ENCODE results near the gene SCGB2A2. TPM values are rescaled to one million over a fixed set of nuclear protein-coding genes. Genes with fewer than 3 reads are reported as not detected.

Gene SCGB2A2
- total RNA-seq, 4 donors from 2014 or later: not detected

DNA sequence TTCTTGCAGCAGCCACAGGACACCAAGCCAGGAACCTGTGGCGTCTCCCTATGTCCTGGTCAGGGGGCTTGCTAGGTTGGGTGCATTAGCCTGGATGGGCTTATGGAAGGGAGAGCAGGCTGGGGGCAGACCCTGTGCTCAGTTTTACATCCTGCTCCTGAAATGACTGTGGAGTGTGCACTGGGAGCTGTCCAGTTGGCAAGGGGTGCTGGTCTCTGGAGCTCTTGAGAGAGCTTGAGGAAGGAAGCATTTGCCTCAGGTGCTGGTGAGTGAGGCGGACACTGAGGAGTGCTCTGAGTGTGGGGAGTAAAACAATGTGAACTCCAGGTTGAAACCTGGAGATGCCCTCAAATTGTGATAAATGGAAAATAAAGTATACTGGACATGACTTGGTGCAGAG is 25.5 kb downstream of the SCGB2A2 start:
- TF ChIP-seq, protein P1, sequence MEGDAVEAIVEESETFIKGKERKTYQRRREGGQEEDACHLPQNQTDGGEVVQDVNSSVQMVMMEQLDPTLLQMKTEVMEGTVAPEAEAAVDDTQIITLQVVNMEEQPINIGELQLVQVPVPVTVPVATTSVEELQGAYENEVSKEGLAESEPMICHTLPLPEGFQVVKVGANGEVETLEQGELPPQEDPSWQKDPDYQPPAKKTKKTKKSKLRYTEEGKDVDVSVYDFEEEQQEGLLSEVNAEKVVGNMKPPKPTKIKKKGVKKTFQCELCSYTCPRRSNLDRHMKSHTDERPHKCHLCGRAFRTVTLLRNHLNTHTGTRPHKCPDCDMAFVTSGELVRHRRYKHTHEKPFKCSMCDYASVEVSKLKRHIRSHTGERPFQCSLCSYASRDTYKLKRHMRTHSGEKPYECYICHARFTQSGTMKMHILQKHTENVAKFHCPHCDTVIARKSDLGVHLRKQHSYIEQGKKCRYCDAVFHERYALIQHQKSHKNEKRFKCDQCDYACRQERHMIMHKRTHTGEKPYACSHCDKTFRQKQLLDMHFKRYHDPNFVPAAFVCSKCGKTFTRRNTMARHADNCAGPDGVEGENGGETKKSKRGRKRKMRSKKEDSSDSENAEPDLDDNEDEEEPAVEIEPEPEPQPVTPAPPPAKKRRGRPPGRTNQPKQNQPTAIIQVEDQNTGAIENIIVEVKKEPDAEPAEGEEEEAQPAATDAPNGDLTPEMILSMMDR (IDR thresholded peaks at IDR 0.05; ENCODE audit: low read depth): no peak

DNA sequence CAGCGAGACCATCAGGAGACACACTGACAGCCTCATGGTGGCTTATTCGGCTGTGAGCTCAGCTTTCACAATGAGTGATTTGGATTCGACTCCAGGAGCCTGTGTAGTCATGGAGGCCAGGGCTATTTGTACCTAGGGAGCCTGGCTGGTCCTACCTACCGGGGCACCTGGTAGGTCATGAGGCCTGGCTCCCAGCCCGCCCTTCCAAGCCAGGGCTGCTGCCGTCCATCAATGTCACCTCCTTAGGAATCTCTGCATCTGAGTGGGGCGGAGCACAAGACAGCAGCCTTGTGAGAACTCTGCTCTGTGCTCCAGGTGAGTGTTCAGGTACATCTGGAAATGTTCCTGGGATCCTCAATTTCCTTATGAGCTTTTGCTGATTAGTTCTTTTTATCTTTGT is 29.0 kb downstream of the SCGB2A2 start, which contains the start of gene SCGB1D4:
SCGB1D4 (minus strand) TSS at position 101 of the 400 bp plus-strand sequence; CDS start at position 36, 65 bp downstream.
- TF ChIP-seq, protein P1 (IDR thresholded peaks at IDR 0.05; ENCODE audit: low read depth): no peak

DNA sequence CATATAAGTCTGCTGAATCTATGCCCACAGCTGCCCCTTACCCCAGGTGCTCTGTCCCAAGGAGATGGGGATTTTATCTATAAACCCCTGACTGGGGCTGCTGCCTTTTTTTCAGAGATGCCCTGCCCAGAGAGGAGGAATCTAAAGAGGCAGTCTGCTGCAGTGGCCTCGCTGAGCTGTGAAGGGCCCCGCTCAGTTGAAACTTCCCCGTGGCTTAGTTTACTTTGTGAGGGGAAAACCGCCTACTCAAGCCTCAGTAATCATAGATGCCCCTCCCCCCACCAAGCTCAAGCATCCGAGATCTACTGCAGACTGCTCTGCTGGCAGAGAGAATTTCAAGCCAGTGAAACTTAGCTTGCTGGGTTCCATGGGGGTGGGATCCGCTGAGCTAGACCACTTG is 36.3 kb downstream of the SCGB2A2 start:
- TF ChIP-seq, protein P1 (IDR thresholded peaks at IDR 0.05; ENCODE audit: low read depth): no peak

DNA sequence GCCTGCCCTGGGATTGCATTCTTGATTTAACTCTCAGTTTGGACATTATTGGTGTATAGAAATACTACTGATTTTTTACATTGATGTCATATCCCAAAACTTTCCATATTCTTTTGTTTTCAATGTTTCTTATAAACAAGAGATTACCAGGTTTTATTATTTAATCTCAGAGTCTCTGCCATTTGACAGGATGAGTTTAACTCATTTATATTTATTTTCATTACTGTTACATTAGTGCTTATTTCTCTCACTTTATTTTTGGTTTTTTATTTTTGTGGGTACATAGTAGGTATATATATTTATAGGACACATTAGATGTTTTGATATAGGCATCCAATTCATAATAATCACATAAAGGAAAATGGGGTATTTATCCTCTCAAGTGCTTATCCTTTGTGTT is 38.0 kb downstream of the SCGB2A2 start:
- TF ChIP-seq, protein P1 (IDR thresholded peaks at IDR 0.05; ENCODE audit: low read depth): no peak

DNA sequence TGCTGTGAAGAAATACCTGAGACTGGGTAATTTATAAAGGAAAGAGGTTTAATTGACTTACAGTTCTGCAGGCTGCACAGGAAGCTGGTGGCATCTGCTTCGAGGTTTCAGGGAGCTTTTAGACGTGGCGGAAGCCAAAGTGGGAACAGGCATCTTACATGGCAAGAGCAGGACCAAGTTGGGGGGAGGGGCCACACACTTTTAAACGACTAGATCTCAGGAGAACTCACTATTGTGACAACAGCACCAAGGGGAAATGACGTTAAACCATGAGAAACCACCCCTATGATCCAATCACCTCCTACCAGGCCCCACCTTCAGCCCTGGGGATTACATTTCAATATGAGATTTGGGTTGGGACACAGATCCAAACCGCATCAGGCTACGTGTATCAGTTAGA is 40.0 kb downstream of the SCGB2A2 start:
- TF ChIP-seq, protein P1 (IDR thresholded peaks at IDR 0.05; ENCODE audit: low read depth): no peak

DNA sequence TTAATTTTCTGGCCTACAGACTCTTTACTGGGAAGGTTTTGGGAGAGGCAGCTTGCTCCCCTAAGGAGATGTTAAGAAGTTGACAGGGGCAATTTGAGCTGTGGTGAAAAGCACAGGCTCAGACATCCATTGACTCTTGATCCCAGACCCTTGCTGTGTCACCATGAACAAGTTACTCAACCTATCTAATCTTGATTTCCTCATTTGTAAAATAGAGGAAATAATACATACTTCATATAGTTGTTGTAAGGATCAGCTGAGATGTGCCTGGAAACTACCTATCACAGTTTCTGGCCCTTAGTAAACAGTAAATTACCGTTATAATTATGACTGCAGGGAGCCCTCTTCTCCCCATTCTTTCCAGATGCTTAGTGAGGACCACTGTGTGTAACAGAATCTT is 45.5 kb downstream of the SCGB2A2 start:
- TF ChIP-seq, protein P1 (IDR thresholded peaks at IDR 0.05; ENCODE audit: low read depth): no peak

DNA sequence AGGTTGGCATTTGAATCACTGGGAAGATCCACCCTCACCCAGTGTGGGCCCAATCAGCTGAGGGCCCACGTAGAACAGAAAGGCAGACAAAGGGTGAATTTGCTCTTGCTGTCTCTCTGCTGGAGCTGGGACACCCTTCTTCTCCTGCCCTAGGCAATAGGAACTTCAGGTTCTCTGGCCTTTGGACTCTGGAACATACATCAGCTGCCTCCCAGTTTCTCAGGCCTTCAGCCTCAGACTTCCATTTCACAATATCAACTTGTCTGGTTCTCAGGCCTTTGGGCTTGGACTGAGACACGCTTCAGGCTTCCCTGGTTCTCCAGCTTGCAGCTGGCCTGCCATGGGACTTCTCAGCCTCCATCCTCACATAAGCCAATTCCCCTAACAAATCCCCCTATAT is 52.6 kb downstream of the SCGB2A2 start:
- TF ChIP-seq, protein P1 (IDR thresholded peaks at IDR 0.05; ENCODE audit: low read depth): no peak

Other genes with a start within 250 kb of the SCGB2A2 start
- 10 to 100 TPM in 3 of 4 donors, 1 to 10 TPM in 1; 8.8 to 15.0 (median 12.3) TPM for gene INCENP, start 146.1 kb upstream of the SCGB2A2 start, total RNA-seq
- not detected for gene SCGB1D1, start 79.9 kb upstream of the SCGB2A2 start, total RNA-seq
- gene SCGB2A1, start 61.5 kb upstream of the SCGB2A2 start, total RNA-seq: not detected
- not detected for gene SCGB1D2, start 27.9 kb upstream of the SCGB2A2 start, total RNA-seq
- not detected for gene SCGB1D4, start 28.9 kb downstream of the SCGB2A2 start, total RNA-seq
- 10 to 100 TPM in 3 of 4 donors, 1 to 10 TPM in 1; 9.6 to 32.0 (median 15.0) TPM for gene ASRGL1, start 67.3 kb downstream of the SCGB2A2 start, total RNA-seq
- not detected for gene SCGB1A1, start 148.9 kb downstream of the SCGB2A2 start, total RNA-seq